GM23338 (cell line): ENCODE results near the gene HSPB6. TPM values are rescaled to one million over a fixed set of nuclear protein-coding genes. Genes with fewer than 3 reads are reported as not detected.

ENCODE experiments used
- ATAC-seq: fragments of 200-7000 bp; cut with Tn5 transposase; 3 replicates; pipeline ENCODE4 v1.9.1; 2020
- DNase-seq: peaks from one replicate; pipeline ENCODE4 v3.0.0-alpha.2; 2015; ENCODE audit warnings: low spot score
- H2AFZ ChIP-seq: fragments of 200-600 bp; sonication (generic); 2 replicates; pipeline ENCODE4 v1.8.0; 2016; ENCODE audit warnings: antibody characterized with exemption, mild to moderate bottlenecking, moderate library complexity
- H3F3A ChIP-seq: fragments of 200-600 bp; sonication (generic); replicated peaks from 2 replicates; pipeline ENCODE4 v1.8.0; 2017; ENCODE audit warnings: antibody characterized with exemption, mixed run types, low read depth
- H3K27ac ChIP-seq: fragments of 200-600 bp; sonication (generic); 2 replicates; pipeline ENCODE4 v1.6.1; 2016; ENCODE audit warnings: low read depth
- H3K27me3 ChIP-seq: fragments of 200-600 bp; sonication (generic); 2 replicates; pipeline ENCODE4 v1.8.0; 2016; ENCODE audit warnings: mild to moderate bottlenecking, mixed run types, moderate library complexity; ENCODE audit not compliant: insufficient read depth
- H3K36me3 ChIP-seq: fragments of 200-600 bp; sonication (generic); 2 replicates; pipeline ENCODE4 v1.8.0; 2016; ENCODE audit warnings: mild to moderate bottlenecking; ENCODE audit not compliant: insufficient read depth
- H3K4me1 ChIP-seq: fragments of 200-600 bp; sonication (generic); 2 replicates; pipeline ENCODE4 v1.8.0; 2016; ENCODE audit warnings: mild to moderate bottlenecking, moderate library complexity; ENCODE audit not compliant: insufficient read depth
- H3K4me2 ChIP-seq: fragments of 200-600 bp; sonication (generic); 2 replicates; pipeline ENCODE4 v1.7.1; 2017; ENCODE audit warnings: mixed run types
- H3K4me3 ChIP-seq: fragments of 200-600 bp; sonication (generic); 2 replicates; pipeline ENCODE4 v1.6.1; 2016; ENCODE audit warnings: mixed run types
- H3K79me2 ChIP-seq: fragments of 200-600 bp; sonication (generic); replicated peaks from 2 replicates; pipeline ENCODE4 v1.8.0; 2017; ENCODE audit warnings: mild to moderate bottlenecking; ENCODE audit not compliant: insufficient read depth
- H3K9me2 ChIP-seq: fragments of 200-600 bp; sonication (generic); 2 replicates; pipeline ENCODE4 v1.8.0; 2017; ENCODE audit not compliant: insufficient read depth
- H4K20me1 ChIP-seq: fragments of 200-600 bp; sonication (generic); replicated peaks from 2 replicates; pipeline ENCODE4 v1.8.0; 2017; ENCODE audit warnings: mild to moderate bottlenecking; ENCODE audit not compliant: insufficient read depth
- H3K27ac Mint-ChIP-seq: 2 replicates; pipeline ENCODE4 v1.8.0; 2020; ENCODE audit warnings: inconsistent platforms, mild to moderate bottlenecking, moderate library complexity, mixed read lengths
- H3K27me3 Mint-ChIP-seq: 3 replicates; pipeline ENCODE4 v1.8.0; 2022; ENCODE audit warnings: low read depth, mild to moderate bottlenecking, moderate library complexity, mixed read lengths, inconsistent platforms; ENCODE audit not compliant: insufficient read depth, poor library complexity
- H3K36me3 Mint-ChIP-seq: 3 replicates; pipeline ENCODE4 v1.8.0; 2021; ENCODE audit warnings: low read depth, mild to moderate bottlenecking, inconsistent platforms, moderate library complexity, mixed read lengths
- H3K4me1 Mint-ChIP-seq: 3 replicates; pipeline ENCODE4 v1.8.0; 2020; ENCODE audit warnings: mild to moderate bottlenecking, inconsistent platforms, mixed read lengths
- H3K4me3 Mint-ChIP-seq: 3 replicates; pipeline ENCODE4 v1.8.0; 2021; ENCODE audit warnings: moderate library complexity, mild to moderate bottlenecking, inconsistent platforms, mixed read lengths
- H3K9me3 Mint-ChIP-seq: 3 replicates; pipeline ENCODE4 v1.8.0; 2020; ENCODE audit warnings: moderate library complexity, mild to moderate bottlenecking, inconsistent platforms, mixed read lengths
- CREB1 ChIP-seq: fragments of 250-450 bp; sonication (Bioruptor Pico); IDR thresholded peaks from 2 replicates; pipeline ENCODE4 v1.5.0; 2020; ENCODE audit warnings: low read depth, mild to moderate bottlenecking, moderate library complexity
- polyA plus RNA-seq: library from polyadenylated mRNA; unstranded; fragments of >200 nt; fragmentation: Nextera tagmentation; extraction: Ambion mirVana; gene quantifications from 2 replicates; pipeline ENCODE4 v1.2.1, GENCODE V29; 2016
- total RNA-seq: library from RNA; depleted of rRNA; stranded (reverse); fragments of >200 nt; shearing (Covaris generic); gene quantifications from 2 replicates; pipeline ENCODE4 v1.2.3, GENCODE V29; 2014
- TF ChIP-seq, protein P1 (sequence below): fragments of 250-450 bp; sonication (Bioruptor Pico); IDR thresholded peaks from 2 replicates; pipeline ENCODE4 v1.5.0; 2020; ENCODE audit warnings: mild to moderate bottlenecking, moderate library complexity
- TF ChIP-seq, protein P2 (sequence below): IDR thresholded peaks from 2 replicates; pipeline ENCODE4 v1.6.1; 2016; ENCODE audit warnings: antibody characterized with exemption

Gene HSPB6
- total and polyA plus RNA-seq, 2 experiments from 2014 or later: 0.87 to 3.2 TPM

DNA sequence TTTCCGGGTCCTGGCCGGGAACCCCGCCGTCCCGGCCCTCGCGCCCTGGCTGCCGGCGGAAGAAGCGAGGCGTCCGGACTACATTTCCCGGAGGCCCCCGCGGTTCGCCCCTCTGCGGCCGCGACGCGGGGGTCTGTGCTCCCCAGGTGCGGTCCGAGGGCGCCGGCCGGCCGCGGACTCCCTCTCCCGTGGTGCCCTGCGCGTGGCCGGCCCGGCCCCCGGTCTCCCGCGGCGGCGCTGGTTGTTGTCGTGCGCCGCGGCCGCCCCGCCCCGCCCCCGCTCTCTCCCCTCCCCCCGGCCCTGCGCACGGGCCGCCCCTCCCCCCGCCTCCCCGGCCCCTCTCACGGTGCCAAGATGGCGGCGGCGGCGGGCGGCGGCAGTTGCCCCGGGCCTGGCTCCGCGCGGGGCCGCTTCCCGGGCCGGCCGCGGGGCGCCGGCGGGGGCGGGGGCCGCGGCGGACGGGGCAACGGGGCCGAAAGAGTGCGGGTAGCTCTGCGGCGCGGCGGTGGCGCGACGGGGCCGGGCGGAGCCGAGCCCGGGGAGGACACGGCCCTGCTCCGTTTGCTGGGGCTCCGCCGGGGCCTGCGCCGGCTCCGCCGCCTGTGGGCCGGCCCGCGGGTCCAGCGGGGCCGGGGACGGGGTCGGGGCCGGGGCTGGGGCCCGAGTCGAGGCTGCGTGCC is 39.0 kb downstream of the HSPB6 start, which contains the start of gene KMT2B:
KMT2B (plus strand) TSS at position 339 of the 680 bp plus-strand sequence; CDS start at position 355, 16 bp downstream.
- peak within 1 kb of the TSS; percentile 85 for H3K4me3 ChIP-seq
- no peak for ATAC-seq
- H3F3A ChIP-seq: peaks cover 10% of the 10 kb centered on the region; the same call in 1 of the 2 replicates
- Mint-ChIP-seq H3K9me3 (no peaks in the 10 kb centered on the region; the same call in 2 of the 3 replicates), H3K27ac (peak within 1 kb of the TSS; percentile 90), H3K4me3 (peak within 1 kb of the TSS; percentile 88), H3K36me3 (peaks cover 26% of the 10 kb centered on the region), H3K4me1 (peaks cover 40% of the 10 kb centered on the region), H3K27me3 (peaks cover 31% of the 10 kb centered on the region)
- H3K27me3 ChIP-seq: no peaks in the 10 kb centered on the region
- H3K36me3 ChIP-seq: no peaks in the 10 kb centered on the region
- peaks cover 21% of the 10 kb centered on the region for H3K79me2 ChIP-seq
- peak within 1 kb of the TSS; percentile 84; the same call in 1 of the 2 replicates for H3K27ac ChIP-seq
- peak within 1 kb of the TSS; percentile 97 for H3K4me2 ChIP-seq
- TF ChIP-seq, protein P1, sequence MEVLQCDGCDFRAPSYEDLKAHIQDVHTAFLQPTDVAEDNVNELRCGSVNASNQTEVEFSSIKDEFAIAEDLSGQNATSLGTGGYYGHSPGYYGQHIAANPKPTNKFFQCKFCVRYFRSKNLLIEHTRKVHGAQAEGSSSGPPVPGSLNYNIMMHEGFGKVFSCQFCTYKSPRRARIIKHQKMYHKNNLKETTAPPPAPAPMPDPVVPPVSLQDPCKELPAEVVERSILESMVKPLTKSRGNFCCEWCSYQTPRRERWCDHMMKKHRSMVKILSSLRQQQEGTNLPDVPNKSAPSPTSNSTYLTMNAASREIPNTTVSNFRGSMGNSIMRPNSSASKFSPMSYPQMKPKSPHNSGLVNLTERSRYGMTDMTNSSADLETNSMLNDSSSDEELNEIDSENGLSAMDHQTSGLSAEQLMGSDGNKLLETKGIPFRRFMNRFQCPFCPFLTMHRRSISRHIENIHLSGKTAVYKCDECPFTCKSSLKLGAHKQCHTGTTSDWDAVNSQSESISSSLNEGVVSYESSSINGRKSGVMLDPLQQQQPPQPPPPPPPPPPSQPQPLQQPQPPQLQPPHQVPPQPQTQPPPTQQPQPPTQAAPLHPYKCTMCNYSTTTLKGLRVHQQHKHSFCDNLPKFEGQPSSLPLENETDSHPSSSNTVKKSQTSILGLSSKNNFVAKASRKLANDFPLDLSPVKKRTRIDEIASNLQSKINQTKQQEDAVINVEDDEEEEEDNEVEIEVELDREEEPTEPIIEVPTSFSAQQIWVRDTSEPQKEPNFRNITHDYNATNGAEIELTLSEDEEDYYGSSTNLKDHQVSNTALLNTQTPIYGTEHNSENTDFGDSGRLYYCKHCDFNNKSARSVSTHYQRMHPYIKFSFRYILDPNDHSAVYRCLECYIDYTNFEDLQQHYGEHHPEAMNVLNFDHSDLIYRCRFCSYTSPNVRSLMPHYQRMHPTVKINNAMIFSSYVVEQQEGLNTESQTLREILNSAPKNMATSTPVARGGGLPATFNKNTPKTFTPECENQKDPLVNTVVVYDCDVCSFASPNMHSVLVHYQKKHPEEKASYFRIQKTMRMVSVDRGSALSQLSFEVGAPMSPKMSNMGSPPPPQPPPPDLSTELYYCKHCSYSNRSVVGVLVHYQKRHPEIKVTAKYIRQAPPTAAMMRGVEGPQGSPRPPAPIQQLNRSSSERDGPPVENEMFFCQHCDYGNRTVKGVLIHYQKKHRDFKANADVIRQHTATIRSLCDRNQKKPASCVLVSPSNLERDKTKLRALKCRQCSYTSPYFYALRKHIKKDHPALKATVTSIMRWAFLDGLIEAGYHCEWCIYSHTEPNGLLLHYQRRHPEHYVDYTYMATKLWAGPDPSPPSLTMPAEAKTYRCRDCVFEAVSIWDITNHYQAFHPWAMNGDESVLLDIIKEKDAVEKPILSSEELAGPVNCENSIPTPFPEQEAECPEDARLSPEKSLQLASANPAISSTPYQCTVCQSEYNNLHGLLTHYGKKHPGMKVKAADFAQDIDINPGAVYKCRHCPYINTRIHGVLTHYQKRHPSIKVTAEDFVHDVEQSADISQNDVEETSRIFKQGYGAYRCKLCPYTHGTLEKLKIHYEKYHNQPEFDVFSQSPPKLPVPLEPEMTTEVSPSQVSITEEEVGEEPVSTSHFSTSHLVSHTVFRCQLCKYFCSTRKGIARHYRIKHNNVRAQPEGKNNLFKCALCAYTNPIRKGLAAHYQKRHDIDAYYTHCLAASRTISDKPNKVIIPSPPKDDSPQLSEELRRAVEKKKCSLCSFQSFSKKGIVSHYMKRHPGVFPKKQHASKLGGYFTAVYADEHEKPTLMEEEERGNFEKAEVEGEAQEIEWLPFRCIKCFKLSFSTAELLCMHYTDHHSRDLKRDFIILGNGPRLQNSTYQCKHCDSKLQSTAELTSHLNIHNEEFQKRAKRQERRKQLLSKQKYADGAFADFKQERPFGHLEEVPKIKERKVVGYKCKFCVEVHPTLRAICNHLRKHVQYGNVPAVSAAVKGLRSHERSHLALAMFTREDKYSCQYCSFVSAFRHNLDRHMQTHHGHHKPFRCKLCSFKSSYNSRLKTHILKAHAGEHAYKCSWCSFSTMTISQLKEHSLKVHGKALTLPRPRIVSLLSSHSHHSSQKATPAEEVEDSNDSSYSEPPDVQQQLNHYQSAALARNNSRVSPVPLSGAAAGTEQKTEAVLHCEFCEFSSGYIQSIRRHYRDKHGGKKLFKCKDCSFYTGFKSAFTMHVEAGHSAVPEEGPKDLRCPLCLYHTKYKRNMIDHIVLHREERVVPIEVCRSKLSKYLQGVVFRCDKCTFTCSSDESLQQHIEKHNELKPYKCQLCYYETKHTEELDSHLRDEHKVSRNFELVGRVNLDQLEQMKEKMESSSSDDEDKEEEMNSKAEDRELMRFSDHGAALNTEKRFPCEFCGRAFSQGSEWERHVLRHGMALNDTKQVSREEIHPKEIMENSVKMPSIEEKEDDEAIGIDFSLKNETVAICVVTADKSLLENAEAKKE (CRISPR knock-in tag): no peak
- peak; percentile 83 for TF ChIP-seq CREB1
- TF ChIP-seq, protein P2, sequence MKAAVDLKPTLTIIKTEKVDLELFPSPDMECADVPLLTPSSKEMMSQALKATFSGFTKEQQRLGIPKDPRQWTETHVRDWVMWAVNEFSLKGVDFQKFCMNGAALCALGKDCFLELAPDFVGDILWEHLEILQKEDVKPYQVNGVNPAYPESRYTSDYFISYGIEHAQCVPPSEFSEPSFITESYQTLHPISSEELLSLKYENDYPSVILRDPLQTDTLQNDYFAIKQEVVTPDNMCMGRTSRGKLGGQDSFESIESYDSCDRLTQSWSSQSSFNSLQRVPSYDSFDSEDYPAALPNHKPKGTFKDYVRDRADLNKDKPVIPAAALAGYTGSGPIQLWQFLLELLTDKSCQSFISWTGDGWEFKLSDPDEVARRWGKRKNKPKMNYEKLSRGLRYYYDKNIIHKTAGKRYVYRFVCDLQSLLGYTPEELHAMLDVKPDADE: peak; percentile 55; the same call in 1 of the 2 replicates
- DNase-seq: peak; percentile 98
- peaks cover 11% of the 10 kb centered on the region for H4K20me1 ChIP-seq
- peaks cover 36% of the 10 kb centered on the region for H3K4me1 ChIP-seq
- no peaks in the 10 kb centered on the region for H3K9me2 ChIP-seq
- H2AFZ ChIP-seq: peak within 1 kb of the TSS; percentile 80; the same call in 1 of the 2 replicates
